ENCODE data around the gene ZC3H14.

The ZC3H14 gene

GRCh38 chr14:88551980-88552431, 10.8 kb upstream of the ZC3H14 start:
- peak overlapping the region; percentile 87 for H3K4me3 ChIP-seq (replicated peaks; ENCODE audit: low read depth, low read length)
- TF ChIP-seq CTCF (IDR thresholded peaks at IDR 0.05; ENCODE audit: low read depth, low read length, missing control alignments) = no peak
- DNase-seq (ENCODE audit: extremely low read depth, low read depth) = no peak

- TF ChIP-seq CTCF (IDR thresholded peaks at IDR 0.05; ENCODE audit: low read depth, low read length, missing control alignments) = no peak
- DNase-seq (ENCODE audit: extremely low read depth, low read depth) = no peak
- H3K4me3 ChIP-seq (replicated peaks; ENCODE audit: low read depth, low read length) = peak overlapping the region; percentile 87; the same call in 1 of the 2 replicates
Observed at GRCh38 chr14:88552876-88553275, 10.0 kb upstream of the ZC3H14 start.

- TF ChIP-seq CTCF (IDR thresholded peaks at IDR 0.05; ENCODE audit: low read depth, low read length, missing control alignments) = no peak
- no peak for DNase-seq (ENCODE audit: extremely low read depth, low read depth)
- peak overlapping the region; percentile 87 for H3K4me3 ChIP-seq (replicated peaks; ENCODE audit: low read depth, low read length)
Observed at GRCh38 chr14:88553886-88554456, 8.9 kb upstream of the ZC3H14 start.

GRCh38 chr14:88554457-88555286, 8.2 kb upstream of the ZC3H14 start, which contains the start of gene PTPN21:
Gene PTPN21 (minus strand): TSS chr14:88555007. CDS start chr14:88550417, 4,590 bp downstream.
- peak within 1 kb of the TSS; percentile 87 for H3K4me3 ChIP-seq (replicated peaks; ENCODE audit: low read depth, low read length)
- no peak for TF ChIP-seq CTCF (IDR thresholded peaks at IDR 0.05; ENCODE audit: low read depth, low read length, missing control alignments)
- DNase-seq (ENCODE audit: extremely low read depth, low read depth) = no peak

- no peak overlapping the region for H3K4me3 ChIP-seq (replicated peaks; ENCODE audit: low read depth, low read length)
- TF ChIP-seq CTCF (IDR thresholded peaks at IDR 0.05; ENCODE audit: low read depth, low read length, missing control alignments) = no peak
- no peak for DNase-seq (ENCODE audit: extremely low read depth, low read depth)
Observed at GRCh38 chr14:88556581-88556980, 6.3 kb upstream of the ZC3H14 start.

- peak; percentile 52 for DNase-seq (ENCODE audit: extremely low read depth, low read depth)
- peak; percentile 51 for TF ChIP-seq CTCF (IDR thresholded peaks at IDR 0.05; ENCODE audit: low read depth, low read length, missing control alignments)
- no peak overlapping the region for H3K4me3 ChIP-seq (replicated peaks; ENCODE audit: low read depth, low read length)
Observed at GRCh38 chr14:88559852-88560251, 3.0 kb upstream of the ZC3H14 start.
